NT2/D1 (cell line): ENCODE data around the gene TAS1R3.

Experiments used
- SUZ12 ChIP-seq: IDR thresholded peaks from 2 replicates; pipeline ENCODE4 v1.6.1; 2011; ENCODE audit not compliant: insufficient read length, insufficient read depth; ENCODE audit errors: extremely low read depth
- YY1 ChIP-seq: IDR thresholded peaks from 2 replicates; pipeline ENCODE4 v1.6.1; 2011; ENCODE audit not compliant: insufficient read length, insufficient read depth
- ZNF274 ChIP-seq: IDR thresholded peaks from 2 replicates; pipeline ENCODE4 v1.6.1; 2011; ENCODE audit warnings: mild to moderate bottlenecking, low read depth, low read length

DNA sequence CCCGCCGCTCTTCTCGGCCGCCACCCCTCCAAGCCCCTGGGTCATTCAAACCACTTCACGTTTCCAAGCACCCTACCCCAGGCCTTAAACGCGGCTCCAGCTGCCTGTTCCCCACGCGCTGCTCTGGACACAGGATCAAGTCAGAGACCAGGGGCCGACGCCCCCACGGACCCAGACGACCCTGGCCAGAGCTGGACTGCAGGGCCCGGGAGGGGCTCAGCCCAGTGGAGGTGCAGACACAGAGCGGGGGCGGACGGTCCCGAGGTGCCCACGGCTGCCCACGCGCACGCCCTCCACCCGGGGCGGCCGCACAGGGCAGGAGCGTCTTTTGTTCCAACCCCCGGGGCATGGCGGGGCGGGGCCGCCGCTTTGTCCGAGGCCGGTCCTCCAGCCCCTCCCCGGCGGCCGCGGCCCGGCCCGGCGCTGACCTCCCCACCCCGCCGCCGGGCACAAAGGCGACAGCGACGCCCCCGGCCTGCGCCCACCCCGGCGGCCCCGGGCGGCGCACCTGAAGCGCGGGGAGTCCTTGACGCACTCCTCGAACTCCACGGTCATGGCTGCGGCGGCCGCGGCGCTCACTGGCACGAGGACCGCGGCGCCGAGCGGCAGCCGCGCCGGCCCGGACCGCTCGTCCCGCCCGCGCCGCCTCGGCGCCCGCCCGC is 23.7 kb upstream of the TAS1R3 start:
- no peak for TF ChIP-seq ZNF274
- no peak for TF ChIP-seq YY1
- TF ChIP-seq SUZ12 = no peak
